Thoracic aorta (tissue), 2 donors: ENCODE results near the gene CERS5. TPM values are rescaled to one million over a fixed set of nuclear protein-coding genes. Genes with fewer than 3 reads are reported as not detected.
"Not testable (repeated sequence)": the region's sequence is repeated elsewhere in the genome, so short reads cannot be mapped to it uniquely, and the experiment has no call there.

Experiments used
- ATAC-seq: fragments of 150-250 bp; one replicate; pipeline ENCODE4 v1.8.0; 2017; ENCODE audit warnings: low read depth; ENCODE audit not compliant: insufficient number of reproducible peaks, low FRiP score
- DNase-seq: peaks from one replicate; pipeline ENCODE4 v3.0.0-alpha.2; 2020; ENCODE audit warnings: low spot score
- H3K27ac ChIP-seq, 2 donors: fragments of 200-600 bp; sonication (generic); 1 replicate in 1 of 2; 2 replicates in 1 of 2; pipeline ENCODE4 v1.5.1; 2016; ENCODE audit warnings: mild to moderate bottlenecking in 2 of 2, moderate library complexity in 2 of 2
- H3K27me3 ChIP-seq: fragments of 200-600 bp; sonication (generic); replicated peaks from 2 replicates; pipeline ENCODE4 v1.6.0; 2016; ENCODE audit warnings: mild to moderate bottlenecking; ENCODE audit not compliant: insufficient read depth
- H3K36me3 ChIP-seq: fragments of 200-600 bp; sonication (generic); one replicate; pipeline ENCODE4 v1.5.1; 2016
- H3K4me1 ChIP-seq, 2 donors: fragments of 200-600 bp; sonication (generic); 1 replicate in 1 of 2; 2 replicates in 1 of 2; pipeline versions ENCODE4 v1.5.1 to v1.6.0; 2016; ENCODE audit warnings: low read depth in 2 of 2, mild to moderate bottlenecking in 1 of 2; ENCODE audit not compliant: control insufficient read depth in 1 of 2
- H3K4me3 ChIP-seq: fragments of 200-600 bp; sonication (generic); 2 replicates; pipeline ENCODE4 v1.5.1; 2016; ENCODE audit warnings: mild to moderate bottlenecking
- H3K9me3 ChIP-seq: fragments of 200-600 bp; sonication (generic); 2 replicates; pipeline ENCODE4 v1.5.1; 2016
- CTCF ChIP-seq: fragments of 200-600 bp; sonication (generic); IDR thresholded peaks from one replicate; pipeline ENCODE4 v1.5.1; 2019; ENCODE audit warnings: antibody characterized with exemption
- total RNA-seq, 2 donors: library from RNA; depleted of rRNA; stranded (reverse); fragments of >200 nt; gene quantifications; one replicate each; pipeline versions ENCODE4 v1.1.0 to v1.2.3, GENCODE V29; 2016

CERS5 gene
- total RNA-seq, 2 donors from 2014 or later = 34.6 to 73.5 TPM

GRCh38 chr12:50151047-50151687 is 16.0 kb downstream of the CERS5 start:
- H3K9me3 ChIP-seq = no peaks in the 10 kb centered on the region
- H3K4me3 ChIP-seq = no peak overlapping the region
- H3K36me3 ChIP-seq = no peaks in the 10 kb centered on the region
- ATAC-seq (no peak), DNase-seq (no peak)
- H3K4me1 ChIP-seq = peaks cover 0 to 11% of the 10 kb centered on the region in 2 donors
- no peak for TF ChIP-seq CTCF
- no peaks in the 10 kb centered on the region for H3K27me3 ChIP-seq
- H3K27ac ChIP-seq = no peak overlapping the region

GRCh38 chr12:50149311-50149710 is 17.9 kb downstream of the CERS5 start:
- H3K4me1 ChIP-seq = peaks cover 9 to 21% of the 10 kb centered on the region in 2 donors
- H3K4me3 ChIP-seq = no peak overlapping the region
- no peak overlapping the region for H3K27ac ChIP-seq
- no peaks in the 10 kb centered on the region for H3K36me3 ChIP-seq
- TF ChIP-seq CTCF = no peak
- no peaks in the 10 kb centered on the region for H3K27me3 ChIP-seq
- no peaks in the 10 kb centered on the region for H3K9me3 ChIP-seq
- DNase-seq = no peak
- no peak for ATAC-seq

GRCh38 chr12:50148011-50148410 is 19.2 kb downstream of the CERS5 start:
- H3K4me1 ChIP-seq = peaks cover 9 to 21% of the 10 kb centered on the region in 2 donors
- not testable (repeated sequence) for ATAC-seq, H3K27me3 ChIP-seq, H3K27ac ChIP-seq, DNase-seq, H3K9me3 ChIP-seq, H3K36me3 ChIP-seq, H3K4me3 ChIP-seq

GRCh38 chr12:50147281-50147680 is 19.9 kb downstream of the CERS5 start:
- ATAC-seq (no peak), DNase-seq (no peak)
- Histone ChIP-seq H3K27ac (no peak overlapping the region), H3K36me3 (no peaks in the 10 kb centered on the region), H3K4me3 (no peak overlapping the region), H3K9me3 (no peaks in the 10 kb centered on the region), H3K27me3 (no peaks in the 10 kb centered on the region), H3K4me1 (peaks cover 9 to 21% of the 10 kb centered on the region in 2 donors)
- no peak for TF ChIP-seq CTCF

GRCh38 chr12:50145439-50145838 is 21.7 kb downstream of the CERS5 start:
- Histone ChIP-seq H3K27ac (no peak overlapping the region), H3K4me3 (no peak overlapping the region), H3K4me1 (peaks cover 9 to 10% of the 10 kb centered on the region in 2 donors), H3K36me3 (no peaks in the 10 kb centered on the region), H3K9me3 (no peaks in the 10 kb centered on the region), H3K27me3 (no peaks in the 10 kb centered on the region)
- no peak for ATAC-seq
- no peak for DNase-seq
- TF ChIP-seq CTCF = no peak

- no peaks in the 10 kb centered on the region for H3K36me3 ChIP-seq
- ATAC-seq (no peak), DNase-seq (no peak)
- no peak overlapping the region for H3K27ac ChIP-seq
- H3K4me1 ChIP-seq = peaks cover 9 to 10% of the 10 kb centered on the region in 2 donors
- H3K4me3 ChIP-seq = no peak overlapping the region
- H3K27me3 ChIP-seq = no peaks in the 10 kb centered on the region
- TF ChIP-seq CTCF = no peak
- H3K9me3 ChIP-seq = no peaks in the 10 kb centered on the region
These were observed 24.2 kb downstream of the CERS5 start for GRCh38 chr12:50142993-50143392.
